ENCODE results near the gene CPM. TPM values are rescaled to one million over a fixed set of nuclear protein-coding genes. Genes with fewer than 3 reads are reported as not detected.

Gene CPM
- total RNA-seq, 1 donor from 2014 or later: 13.4 TPM

DNA sequence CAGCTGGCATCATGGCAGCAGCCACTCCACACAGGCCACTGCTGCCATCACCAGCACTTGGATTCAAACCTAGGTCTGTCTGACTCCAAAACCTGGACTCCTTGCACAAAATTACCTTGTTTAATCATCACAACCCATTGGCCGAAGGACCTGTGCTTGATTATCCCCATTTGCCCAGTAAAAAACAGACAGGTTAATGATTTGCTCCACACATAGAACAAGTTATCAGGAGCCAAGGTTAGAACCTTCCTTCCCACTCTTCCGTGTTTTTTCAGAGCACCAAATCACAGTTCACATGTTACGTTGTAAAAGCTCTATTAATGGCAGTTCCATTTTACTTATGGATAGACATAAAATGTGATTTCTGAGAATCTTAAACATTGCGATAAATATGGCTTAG, 23.5 kb upstream of the CPM start:
- intact Hi-C loops (cut with micrococcal nuclease): no loop called here

DNA sequence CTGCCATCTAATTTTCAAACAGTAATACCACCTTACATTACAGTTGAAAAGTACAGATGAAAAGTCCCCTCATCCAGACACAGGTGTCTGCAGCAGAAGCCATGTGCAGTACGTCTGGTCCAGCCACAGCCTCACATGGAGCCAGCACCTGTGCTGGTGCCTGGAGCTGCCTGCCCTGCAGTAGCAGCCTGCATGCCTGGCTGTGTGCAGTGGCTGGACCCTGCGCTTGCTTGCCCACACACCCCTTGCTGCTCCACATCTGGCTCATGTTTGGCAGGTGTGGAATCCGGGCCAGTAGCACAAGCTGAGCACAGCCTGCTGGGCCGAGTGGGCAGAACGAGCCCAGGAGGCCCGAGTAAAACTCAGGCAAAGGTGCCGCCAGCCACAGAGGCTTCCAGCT, 21.8 kb upstream of the CPM start:
- intact Hi-C loops (cut with micrococcal nuclease): no loop called here

DNA sequence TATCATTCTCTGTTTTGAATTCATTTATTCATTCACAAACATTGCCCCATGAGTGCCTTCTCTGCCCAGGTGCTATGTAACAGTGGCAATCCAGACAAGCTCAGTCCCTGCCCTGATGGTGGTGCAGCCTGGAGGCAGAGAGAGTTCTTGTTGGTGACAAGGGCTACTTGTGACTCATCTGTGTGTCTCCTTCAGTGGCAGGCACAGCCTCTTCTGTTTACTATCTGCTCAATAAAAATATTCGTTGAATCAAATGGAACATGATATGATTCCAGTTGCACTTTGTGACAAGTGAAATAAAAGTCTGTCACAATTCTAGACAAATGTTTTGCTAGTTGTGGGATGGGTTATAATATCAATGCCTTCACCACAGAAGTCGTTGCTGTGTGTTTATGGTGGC, 20.6 kb upstream of the CPM start:
- intact Hi-C loops (cut with micrococcal nuclease): no loop called here

DNA sequence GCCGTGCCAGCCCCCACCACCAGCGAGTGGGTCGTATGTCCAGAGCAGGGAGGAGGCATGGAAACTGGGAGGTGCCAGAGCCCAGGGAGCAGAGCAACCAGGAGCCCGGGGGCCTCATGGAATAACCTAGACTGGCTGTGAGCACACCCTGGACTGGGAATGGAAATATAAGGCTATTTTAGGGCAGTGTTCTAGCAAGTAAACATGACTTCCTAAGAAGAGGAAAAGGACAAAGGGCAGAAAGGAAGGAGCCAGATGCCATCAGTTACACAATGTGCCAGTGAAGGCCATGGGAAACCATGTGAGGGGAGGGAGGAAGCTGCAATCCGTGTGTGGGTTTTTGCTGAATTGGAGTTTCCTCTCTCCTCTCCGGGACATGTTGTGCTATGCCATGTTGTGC, 18.7 kb upstream of the CPM start:
- intact Hi-C loops (cut with micrococcal nuclease): no loop called here

GRCh38 chr12:68950511-68950910, 17.5 kb upstream of the CPM start:
- intact Hi-C loops (cut with micrococcal nuclease): no loop called here

DNA sequence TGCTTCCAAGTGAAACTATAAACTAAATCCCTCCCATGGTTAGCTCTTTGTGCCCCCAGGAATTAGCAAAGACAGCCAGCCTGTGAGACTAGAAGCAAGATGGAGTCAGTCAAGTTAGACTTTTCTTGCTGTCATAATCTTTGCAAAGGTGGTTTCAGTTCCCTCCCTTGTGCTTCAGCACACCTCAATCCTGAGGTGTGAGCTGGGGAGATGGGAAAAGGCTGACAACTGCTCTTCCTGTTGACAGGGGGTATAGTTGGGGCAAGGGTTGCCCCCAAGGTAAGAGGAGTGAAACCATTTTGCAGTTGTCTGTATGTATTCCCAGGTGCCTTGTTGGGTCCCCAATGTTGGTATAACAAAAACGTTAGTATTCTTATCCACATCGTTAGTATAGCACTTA, 12.3 kb upstream of the CPM start:
- intact Hi-C loops (cut with micrococcal nuclease): no loop called here

DNA sequence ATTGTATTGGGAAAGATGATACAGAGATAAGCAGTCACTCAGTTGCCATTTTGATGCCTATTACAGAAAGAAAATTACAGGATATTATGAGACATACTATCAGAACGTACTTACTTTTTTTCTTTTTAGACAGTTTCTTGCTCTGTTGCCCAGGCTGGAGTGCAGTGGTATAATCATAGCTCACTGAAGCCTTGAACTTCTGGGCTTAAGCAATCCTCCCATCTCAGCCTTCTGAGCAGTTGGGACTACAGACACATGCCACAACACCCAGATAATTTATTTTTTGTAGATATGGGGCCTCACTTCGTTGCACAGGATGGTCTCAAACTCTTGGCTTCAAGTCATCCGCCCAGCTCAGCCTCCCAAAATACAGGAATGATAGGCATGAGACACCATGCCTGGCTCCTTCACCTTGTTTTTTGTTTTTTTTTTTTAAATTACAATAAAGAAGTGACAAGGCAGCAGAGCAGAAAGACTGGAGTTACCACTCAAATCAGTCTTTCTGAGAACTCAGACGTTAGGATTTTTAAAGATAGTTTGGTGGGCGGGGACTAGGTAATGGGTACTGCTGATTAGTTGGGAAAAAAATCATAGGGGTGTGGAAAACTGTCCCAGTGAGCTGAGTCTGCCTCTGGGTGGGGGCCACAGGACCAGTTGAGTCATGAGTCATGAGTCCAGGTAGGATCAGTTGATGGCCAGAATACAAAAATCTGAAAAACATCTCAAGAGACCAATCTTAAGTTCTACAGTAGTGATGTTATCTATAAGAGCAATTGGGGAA, 11.5 kb upstream of the CPM start:
- intact Hi-C loops (cut with micrococcal nuclease): no loop called here

DNA sequence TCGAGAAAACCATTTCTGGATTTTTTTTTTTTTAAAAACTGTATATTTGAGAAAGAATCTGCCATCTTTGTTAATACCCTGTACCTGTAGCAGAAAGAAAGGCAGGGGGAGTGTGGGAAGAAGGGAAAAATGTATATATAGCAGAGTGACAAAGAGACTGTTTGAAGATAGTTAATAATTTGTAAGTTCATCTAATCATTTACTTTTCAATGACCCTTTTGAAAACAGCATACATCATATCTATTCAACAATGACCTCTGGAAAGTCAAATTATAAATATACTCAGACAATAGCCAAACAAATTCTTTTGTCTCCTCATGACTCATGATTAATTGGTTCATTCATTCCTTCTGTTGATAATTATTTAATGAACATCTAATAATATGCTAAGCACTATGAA, 10.9 kb upstream of the CPM start:
- intact Hi-C loops (cut with micrococcal nuclease): no loop called here

GRCh38 chr12:68940731-68941130, 7.8 kb upstream of the CPM start:
- intact Hi-C loops (cut with micrococcal nuclease): no loop called here

- intact Hi-C loops (cut with micrococcal nuclease): no loop called here
Observed at GRCh38 chr12:68939505-68939904, 6.5 kb upstream of the CPM start.

DNA sequence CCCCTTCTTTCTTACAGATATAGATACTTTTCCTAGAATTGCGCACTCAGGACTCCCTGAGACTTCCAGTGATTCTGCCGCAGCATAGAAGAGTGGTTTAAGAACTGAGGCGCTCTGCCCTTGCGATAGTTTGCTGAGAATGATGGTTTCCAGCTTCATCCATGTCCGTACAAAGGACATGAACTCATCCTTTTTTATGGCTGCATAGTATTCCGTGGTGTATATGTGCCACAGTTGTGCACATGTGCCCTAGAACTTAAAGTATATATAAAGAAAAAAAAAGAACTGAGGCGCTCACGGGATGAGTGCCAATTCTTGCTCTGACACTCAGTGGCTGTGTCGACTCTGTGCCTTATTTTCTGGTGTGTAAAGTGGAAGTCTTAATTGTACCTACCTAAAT, 1.4 kb upstream of the CPM start:
- intact Hi-C loops (cut with micrococcal nuclease): loop anchor here (5.0 kb wide), 3 partner anchors 47 to 223 kb away; partner anchors contain the start of gene SLC35E3

- intact Hi-C loops (cut with micrococcal nuclease): loop anchor here (1.0 to 5.0 kb wide), 6 partner anchors 9 to 225 kb away; partner anchors contain the start of genes MDM2 and SLC35E3
Observed at GRCh38 chr12:68932128-68932960, 627 bp downstream of the CPM start.

DNA sequence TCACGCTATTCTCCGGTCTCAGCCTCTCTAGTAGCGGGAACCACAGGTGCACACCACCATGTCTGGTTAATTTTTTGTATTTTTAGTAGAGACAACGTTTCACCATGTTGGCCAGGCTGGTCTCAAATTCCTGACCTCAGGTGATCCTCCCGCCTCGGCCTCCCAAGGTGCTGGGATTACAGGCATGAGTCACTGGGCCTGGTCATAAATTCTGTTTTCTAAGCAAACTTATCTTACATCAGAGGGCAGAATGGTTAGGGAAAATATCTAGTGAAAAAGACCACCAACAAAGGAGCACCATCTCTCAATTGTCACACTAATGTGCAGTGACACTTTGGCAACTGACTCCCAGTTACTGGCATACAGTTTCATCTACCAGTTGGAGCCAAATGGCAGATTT, 2.8 kb downstream of the CPM start:
- intact Hi-C loops (cut with micrococcal nuclease): loop anchor here (5.0 kb wide), 3 partner anchors 43 to 227 kb away; partner anchors contain the start of gene SLC35E3

DNA sequence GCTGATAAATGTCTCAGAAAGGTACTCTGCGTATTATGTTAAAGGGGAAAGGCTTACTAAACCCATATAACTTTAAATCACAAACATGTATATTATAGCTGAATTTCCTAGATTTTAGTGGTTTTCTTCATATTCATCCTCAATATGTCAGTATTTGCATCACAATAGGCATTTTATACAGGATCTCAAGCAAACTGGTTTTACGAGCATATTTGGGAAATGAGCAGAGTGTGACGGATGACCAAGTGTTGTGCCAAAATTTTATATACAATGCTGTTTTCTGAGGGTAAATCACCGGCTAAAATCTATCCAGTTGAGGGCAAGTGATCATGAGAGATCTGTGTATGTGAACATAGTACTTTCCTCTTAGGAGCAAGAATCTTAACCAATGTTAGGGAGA, 8.4 kb downstream of the CPM start:
- intact Hi-C loops (cut with micrococcal nuclease): no loop called here

DNA sequence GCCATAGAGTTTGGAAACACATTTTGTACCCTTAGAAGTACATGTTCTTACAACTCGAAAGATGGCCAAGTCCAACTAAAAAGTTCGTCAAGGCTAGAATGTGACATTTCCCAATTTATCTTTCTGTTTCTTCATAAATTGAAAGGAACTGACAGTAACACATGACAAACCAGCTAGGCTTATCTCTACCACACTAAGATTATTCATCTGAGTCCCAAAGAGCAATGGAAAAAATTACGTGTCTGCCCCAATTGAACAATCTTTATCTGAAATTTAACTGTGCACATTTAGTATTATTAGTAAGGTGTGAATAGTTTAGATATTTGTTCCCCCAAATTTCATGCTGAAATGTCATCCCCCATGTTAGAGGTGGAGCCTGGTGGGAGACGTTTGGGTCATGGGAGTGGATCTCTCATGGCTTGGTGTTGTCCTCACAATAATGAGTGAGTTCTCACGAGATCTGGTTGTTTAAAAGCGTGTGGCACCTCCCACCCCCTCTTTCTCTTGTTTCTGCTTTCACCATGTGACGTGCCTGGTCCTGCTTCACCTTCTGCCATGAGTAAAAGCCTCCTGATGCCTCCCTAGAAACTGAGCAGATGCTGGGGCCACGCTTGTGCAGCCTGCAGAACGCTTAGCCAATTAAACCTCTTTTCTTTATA, 13.3 kb downstream of the CPM start:
- intact Hi-C loops (cut with micrococcal nuclease): loop anchor here (1.0 to 5.0 kb wide), 3 partner anchors 13 to 323 kb away; no protein-coding TSS in a partner anchor

DNA sequence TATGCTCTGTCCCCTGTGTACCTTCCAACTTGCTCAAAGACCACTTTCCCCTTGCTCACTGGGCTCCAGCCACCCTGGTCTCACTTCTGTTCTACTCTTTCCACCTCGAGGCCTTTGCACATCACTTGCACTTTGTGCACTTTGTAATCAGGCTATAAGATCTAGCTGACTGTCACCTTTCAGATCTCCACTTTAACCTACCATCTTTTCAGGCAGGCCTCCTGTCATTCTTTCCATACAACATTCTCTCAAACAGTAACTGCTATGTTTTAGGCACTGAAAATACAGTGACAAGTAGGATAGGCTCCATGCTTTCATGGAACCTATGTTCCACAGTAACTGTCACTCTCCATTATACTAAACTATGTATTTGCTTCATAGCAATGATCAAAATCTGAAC, 14.0 kb downstream of the CPM start:
- intact Hi-C loops (cut with micrococcal nuclease): loop anchor here (1.0 to 5.0 kb wide), 3 partner anchors 13 to 323 kb away; no protein-coding TSS in a partner anchor

- intact Hi-C loops (cut with micrococcal nuclease): loop anchor here (5.0 kb wide), 1 partner anchor 327 kb away; no protein-coding TSS in a partner anchor
Observed at GRCh38 chr12:68915055-68915454, 17.9 kb downstream of the CPM start.

DNA sequence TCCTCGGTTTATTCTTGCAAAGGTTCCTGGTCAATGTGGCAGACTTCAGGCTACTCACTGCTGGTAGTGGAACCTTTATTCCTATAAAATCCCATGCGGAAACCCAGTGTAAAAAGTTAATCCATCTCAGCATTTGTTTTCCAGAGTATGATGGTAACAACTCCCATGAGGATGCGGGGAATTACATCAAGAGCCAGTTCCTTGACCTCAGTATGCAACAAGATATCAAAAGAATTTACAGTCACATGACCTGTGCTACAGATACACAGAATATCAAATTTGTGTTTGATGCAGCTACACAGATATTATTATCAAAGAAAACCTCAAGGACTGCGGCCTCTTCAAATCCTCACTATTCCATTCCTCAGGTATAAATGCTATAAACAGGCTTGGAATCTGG, 19.3 kb downstream of the CPM start:
- intact Hi-C loops (cut with micrococcal nuclease): no loop called here

DNA sequence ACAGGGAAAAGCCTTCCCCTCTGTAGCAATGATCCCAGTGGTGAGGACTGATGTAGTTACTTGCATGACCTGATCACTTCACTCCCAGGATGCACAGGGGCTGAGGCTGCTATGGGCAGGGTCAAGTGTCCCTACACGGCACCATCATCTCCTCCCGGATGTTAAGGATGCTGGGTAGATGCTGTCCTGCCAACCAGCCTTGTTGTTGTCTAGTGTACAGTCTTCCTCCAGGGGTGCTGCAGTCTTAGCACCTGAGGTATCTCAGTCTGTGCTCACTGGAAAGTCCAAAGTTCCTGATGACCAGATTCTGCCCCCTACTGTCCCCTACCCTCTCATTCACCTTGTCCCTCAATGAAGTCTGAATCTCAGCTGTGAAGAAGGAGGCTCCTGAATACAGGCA, 20.1 kb downstream of the CPM start:
- intact Hi-C loops (cut with micrococcal nuclease): no loop called here

GRCh38 chr12:68911197-68911718, 21.7 kb downstream of the CPM start:
- intact Hi-C loops (cut with micrococcal nuclease): no loop called here

GRCh38 chr12:68910128-68910527, 22.8 kb downstream of the CPM start:
- intact Hi-C loops (cut with micrococcal nuclease): no loop called here
